Cardiac atrium fibroblast (primary cell): ENCODE results near the gene RHOG. TPM values are rescaled to one million over a fixed set of nuclear protein-coding genes. Genes with fewer than 3 reads are reported as not detected.

Experiments
- total RNA-seq: library from RNA; depleted of rRNA; stranded (reverse); fragments of >200 nt; gene quantifications from 2 replicates; pipeline ENCODE4 v1.2.3, GENCODE V29; 2015

The RHOG gene
- total RNA-seq: 36.5 and 53.3 TPM in 2 replicates

DNA sequence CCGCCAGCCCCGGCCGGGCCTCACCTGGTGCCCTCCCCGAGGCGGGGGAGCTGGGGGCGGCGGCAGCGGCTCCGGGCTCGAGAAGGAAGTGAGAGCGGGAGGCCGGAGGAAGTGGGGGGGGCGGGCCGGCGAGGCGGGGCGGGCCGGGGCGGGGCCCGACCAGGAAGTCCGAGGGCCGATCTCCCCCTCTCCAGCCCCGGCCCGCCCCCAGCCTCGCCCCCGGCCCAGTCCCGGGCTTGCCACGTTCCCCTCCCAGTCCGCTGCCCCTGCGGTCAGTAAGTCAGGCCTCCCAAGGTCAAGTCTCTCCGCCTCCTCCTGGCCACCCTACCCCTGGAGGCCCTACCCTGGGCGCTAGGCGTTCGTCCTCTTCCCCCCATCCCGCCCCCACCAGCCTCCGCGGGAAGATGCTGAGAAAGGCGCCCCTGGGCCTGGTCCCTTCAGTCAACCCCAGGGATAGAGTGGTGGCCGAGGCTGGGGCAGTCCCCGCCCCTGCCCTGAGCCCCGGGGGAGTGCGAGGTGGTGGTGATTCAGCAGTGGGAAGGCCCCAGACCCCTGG lies at the start of gene RHOG:
RHOG (minus strand) TSS at position 90 of the 556 bp plus-strand sequence. CDS start 12,821 bp downstream, outside the sequence.

GRCh38 chr11:3854977-3855807 lies 14.4 kb upstream of the RHOG start, which contains the start of gene STIM1:
TSS of gene STIM1 (plus strand) at chr11:3855664. CDS start at chr11:3856271, 607 bp downstream.

GRCh38 chr11:3807909-3808860 lies 32.6 kb downstream of the RHOG start, which contains the start of gene PGAP2:
TSS of gene PGAP2 (plus strand) at chr11:3808560. CDS start at chr11:3811260, 2,700 bp downstream.

GRCh38 chr11:3797329-3798090 lies 43.2 kb downstream of the RHOG start, which contains the start of gene NUP98:
TSS of gene NUP98 (minus strand) at chr11:3797554. CDS start at chr11:3782117, 15,437 bp downstream.

Other genes starting within 250 kb of the RHOG start
- gene ART5, start 199.0 kb downstream of the RHOG start, total RNA-seq: not detected in 2 replicates
- gene ART1, start 195.8 kb downstream of the RHOG start, total RNA-seq: not detected in 2 replicates
- 0.97 TPM in 1 of 2 replicates, not detected in the other for gene CHRNA10, start 169.6 kb downstream of the RHOG start, total RNA-seq
- gene NUP98, start 43.4 kb downstream of the RHOG start, total RNA-seq: 67.3 and 75.0 TPM in 2 replicates
- 7.3 and 11.2 TPM in 2 replicates for gene PGAP2, start 32.4 kb downstream of the RHOG start, total RNA-seq
- 20.4 and 30.5 TPM in 2 replicates for gene STIM1, start 14.7 kb upstream of the RHOG start, total RNA-seq